Measurements from ENCODE around the gene NR3C2. TPM values are rescaled to one million over a fixed set of nuclear protein-coding genes. Genes with fewer than 3 reads are reported as not detected.

Gene NR3C2
- polyA plus RNA-seq, 3 donors, result 0.09 to 0.27 (median 0.20) TPM

DNA sequence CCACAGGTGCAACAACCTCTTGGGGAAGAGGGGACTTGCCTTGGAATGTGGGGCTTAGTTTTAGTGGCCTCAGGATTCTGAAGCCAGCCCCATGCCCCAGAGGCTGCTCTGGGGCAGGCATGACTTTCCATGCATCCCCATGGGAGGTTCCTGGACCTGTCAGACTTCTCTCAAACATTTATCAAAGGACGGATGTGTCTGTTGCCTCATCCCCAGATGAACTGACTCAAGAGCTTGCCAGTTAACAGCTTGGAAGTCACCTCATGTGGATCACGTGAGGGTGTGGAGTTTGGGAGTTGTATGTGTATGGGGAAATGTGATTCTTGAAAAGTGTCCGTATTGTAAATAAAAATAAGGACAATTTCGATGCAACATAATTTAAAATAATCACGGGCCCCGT lies 368.9 kb downstream of the NR3C2 start:
- H3K4me3 ChIP-seq (replicated peaks in 1 of 3; ENCODE audit: low read depth in 2 of 3, low read length in 3 of 3), result no peak overlapping the region
- WGBS (ENCODE audit: insufficient coverage), result 96% methylated on average over 3 of the region's 6 CpGs
- Mint-ChIP-seq H3K4me1 (no peaks in the 10 kb centered on the region), H3K36me3 (peaks cover 16 to 34% of the 10 kb centered on the region in 2 donors), H3K27me3 (ENCODE audit: low read depth in 3 of 3) (peaks cover 0 to 2% (median 0%) of the 10 kb centered on the region in 3 donors), H3K9me3 (peaks cover 7 to 24% (median 10%) of the 10 kb centered on the region in 7 donors), H3K4me3 (no peak overlapping the region), H3K27ac (peak overlapping the region in 1 of 7 donors; percentile 31)
- H3K4me1 ChIP-seq (ENCODE audit: control insufficient read depth in 1 of 2, insufficient read depth in 2 of 2, low read length in 2 of 2), result no peaks in the 10 kb centered on the region
- H4K20me1 ChIP-seq (ENCODE audit: insufficient read depth, low read length), result no peaks in the 10 kb centered on the region
- no peak overlapping the region for H3K4me2 ChIP-seq (replicated peaks; ENCODE audit: extremely low read depth, low read length, poor library complexity, severe bottlenecking)
- TF ChIP-seq, protein P1, sequence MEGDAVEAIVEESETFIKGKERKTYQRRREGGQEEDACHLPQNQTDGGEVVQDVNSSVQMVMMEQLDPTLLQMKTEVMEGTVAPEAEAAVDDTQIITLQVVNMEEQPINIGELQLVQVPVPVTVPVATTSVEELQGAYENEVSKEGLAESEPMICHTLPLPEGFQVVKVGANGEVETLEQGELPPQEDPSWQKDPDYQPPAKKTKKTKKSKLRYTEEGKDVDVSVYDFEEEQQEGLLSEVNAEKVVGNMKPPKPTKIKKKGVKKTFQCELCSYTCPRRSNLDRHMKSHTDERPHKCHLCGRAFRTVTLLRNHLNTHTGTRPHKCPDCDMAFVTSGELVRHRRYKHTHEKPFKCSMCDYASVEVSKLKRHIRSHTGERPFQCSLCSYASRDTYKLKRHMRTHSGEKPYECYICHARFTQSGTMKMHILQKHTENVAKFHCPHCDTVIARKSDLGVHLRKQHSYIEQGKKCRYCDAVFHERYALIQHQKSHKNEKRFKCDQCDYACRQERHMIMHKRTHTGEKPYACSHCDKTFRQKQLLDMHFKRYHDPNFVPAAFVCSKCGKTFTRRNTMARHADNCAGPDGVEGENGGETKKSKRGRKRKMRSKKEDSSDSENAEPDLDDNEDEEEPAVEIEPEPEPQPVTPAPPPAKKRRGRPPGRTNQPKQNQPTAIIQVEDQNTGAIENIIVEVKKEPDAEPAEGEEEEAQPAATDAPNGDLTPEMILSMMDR (IDR thresholded peaks at IDR 0.05), result no peak
- H3K9ac ChIP-seq (ENCODE audit: insufficient read depth, low read length, poor library complexity, severe bottlenecking), result no peak overlapping the region
- peaks cover 0 to 17% of the 10 kb centered on the region in 2 donors for H3K36me3 ChIP-seq (replicated peaks in 1 of 2; ENCODE audit: control insufficient read depth in 1 of 2, insufficient read depth in 2 of 2, low read length in 2 of 2)
- H3K27ac ChIP-seq (ENCODE audit: low read depth in 1 of 2, low read length in 2 of 2), result no peak overlapping the region
- peaks cover 11 to 26% of the 10 kb centered on the region in 2 donors for H3K9me3 ChIP-seq (replicated peaks in 1 of 2; ENCODE audit: control insufficient read depth in 1 of 2, insufficient read depth in 1 of 2, low read length in 2 of 2)
- H3K79me2 ChIP-seq (ENCODE audit: insufficient read depth, low read length), result no peaks in the 10 kb centered on the region
- DNase-seq, result no peak
- H2AFZ ChIP-seq (ENCODE audit: insufficient read depth, low read depth, low read length, poor library complexity, severe bottlenecking), result no peak overlapping the region
- intact Hi-C loops (cut with micrococcal nuclease), result no loop called here
- H3K27me3 ChIP-seq (ENCODE audit: control insufficient read depth in 2 of 2, insufficient read depth in 2 of 2, low read length in 2 of 2), result no peaks in the 10 kb centered on the region

DNA sequence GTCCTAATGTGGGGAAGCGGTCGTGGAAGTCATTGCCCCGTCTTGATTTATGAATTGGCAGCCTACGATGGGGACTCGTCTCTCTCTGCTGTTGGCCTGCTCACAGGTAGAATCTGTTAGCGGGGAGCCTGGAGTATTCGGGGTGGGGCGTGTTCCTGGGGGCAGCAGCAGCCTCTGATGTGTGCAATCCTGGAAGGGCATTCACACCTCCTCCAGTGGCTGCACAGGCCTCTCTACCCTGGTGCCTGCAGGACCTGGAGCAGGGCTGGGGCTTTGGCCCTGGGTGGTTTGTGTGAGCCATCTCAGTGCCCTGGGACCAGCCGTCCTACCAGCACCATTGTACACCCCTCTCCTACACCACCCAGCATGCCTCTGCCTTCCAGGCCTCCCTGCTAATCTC lies 369.4 kb downstream of the NR3C2 start:
- H3K27ac ChIP-seq (ENCODE audit: low read depth in 1 of 2, low read length in 2 of 2), result no peak overlapping the region
- H2AFZ ChIP-seq (ENCODE audit: insufficient read depth, low read depth, low read length, poor library complexity, severe bottlenecking), result no peak overlapping the region
- H3K4me2 ChIP-seq (replicated peaks; ENCODE audit: extremely low read depth, low read length, poor library complexity, severe bottlenecking), result no peak overlapping the region
- H3K9me3 ChIP-seq (replicated peaks in 1 of 2; ENCODE audit: control insufficient read depth in 1 of 2, insufficient read depth in 1 of 2, low read length in 2 of 2), result peaks cover 11 to 26% of the 10 kb centered on the region in 2 donors
- no peaks in the 10 kb centered on the region for H3K79me2 ChIP-seq (ENCODE audit: insufficient read depth, low read length)
- Mint-ChIP-seq H3K36me3 (peaks cover 16 to 34% of the 10 kb centered on the region in 2 donors), H3K27ac (no peak overlapping the region), H3K27me3 (ENCODE audit: low read depth in 3 of 3) (peaks cover 0 to 2% (median 0%) of the 10 kb centered on the region in 3 donors), H3K4me3 (no peak overlapping the region), H3K9me3 (peaks cover 7 to 24% (median 10%) of the 10 kb centered on the region in 7 donors), H3K4me1 (no peaks in the 10 kb centered on the region)
- H3K4me3 ChIP-seq (replicated peaks in 1 of 3; ENCODE audit: low read depth in 2 of 3, low read length in 3 of 3), result no peak overlapping the region
- no peak overlapping the region for H3K9ac ChIP-seq (ENCODE audit: insufficient read depth, low read length, poor library complexity, severe bottlenecking)
- WGBS (ENCODE audit: insufficient coverage), result 100% methylated on average over 6 of the region's 9 CpGs
- H3K36me3 ChIP-seq (replicated peaks in 1 of 2; ENCODE audit: control insufficient read depth in 1 of 2, insufficient read depth in 2 of 2, low read length in 2 of 2), result peaks cover 0 to 17% of the 10 kb centered on the region in 2 donors
- TF ChIP-seq, protein P1 (IDR thresholded peaks at IDR 0.05), result no peak
- no peaks in the 10 kb centered on the region for H3K27me3 ChIP-seq (ENCODE audit: control insufficient read depth in 2 of 2, insufficient read depth in 2 of 2, low read length in 2 of 2)
- intact Hi-C loops (cut with micrococcal nuclease), result no loop called here
- no peaks in the 10 kb centered on the region for H4K20me1 ChIP-seq (ENCODE audit: insufficient read depth, low read length)
- H3K4me1 ChIP-seq (ENCODE audit: control insufficient read depth in 1 of 2, insufficient read depth in 2 of 2, low read length in 2 of 2), result no peaks in the 10 kb centered on the region
- DNase-seq, result no peak
